Measurements from ENCODE around the gene MICAL2. TPM values are rescaled to one million over a fixed set of nuclear protein-coding genes. Genes with fewer than 3 reads are reported as not detected.

The MICAL2 gene
- total and polyA plus RNA-seq, 2 of the 13 experiments (the other 11 are each of a cell fraction or from before 2014, with no cell fraction given): 0.78 to 1.1 TPM

DNA sequence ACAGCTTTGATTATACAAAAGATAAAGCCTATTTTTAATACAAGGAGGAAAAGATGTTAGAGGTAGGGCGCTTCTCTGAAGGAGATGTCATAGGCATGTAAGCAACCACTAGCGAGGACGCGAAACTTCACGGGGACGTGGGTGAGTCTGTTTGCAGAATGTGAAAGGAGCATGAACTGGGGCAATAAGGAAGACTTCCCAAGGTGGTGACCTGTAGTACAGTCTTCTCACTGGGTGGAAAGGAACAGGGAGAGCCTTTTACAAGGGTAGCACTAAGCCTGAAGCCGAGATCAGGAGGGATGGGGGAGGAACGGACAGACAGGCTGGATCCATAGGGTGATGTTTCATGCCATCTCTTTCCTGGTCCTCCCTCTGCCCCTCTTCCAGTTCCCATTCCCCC is 10.0 kb upstream of the MICAL2 start:
- DNase-seq (ENCODE audit: low spot score) (no peak), ATAC-seq (no peak), FAIRE-seq (no peak)
- no peak overlapping the region for H3K9ac ChIP-seq (ENCODE audit: insufficient read depth, low read depth, low read length)
- no peaks in the 10 kb centered on the region for H3K36me3 ChIP-seq (replicated peaks in 1 of 2; ENCODE audit: control insufficient read depth in 1 of 2, insufficient read depth in 2 of 2, low read length in 2 of 2)
- TF ChIP-seq ATRX (CRISPR knock-in tag; IDR thresholded peaks at IDR 0.05; ENCODE audit: borderline replicate concordance): no peak
- no peak for TF ChIP-seq ZNF615 (CRISPR knock-in tag; IDR thresholded peaks at IDR 0.05; ENCODE audit: borderline replicate concordance)
- no peak for TF ChIP-seq FOXC1 (CRISPR knock-in tag; IDR thresholded peaks at IDR 0.05; ENCODE audit: borderline replicate concordance)
- TF ChIP-seq GABPB1 (CRISPR knock-in tag; IDR thresholded peaks at IDR 0.05): no peak
- TF ChIP-seq PHB2 (IDR thresholded peaks at IDR 0.05; ENCODE audit: partially characterized antibody): no peak
- no peak for TF ChIP-seq ZNF224 (CRISPR knock-in tag; IDR thresholded peaks at IDR 0.05)
- no peak for TF ChIP-seq CREM (IDR thresholded peaks at IDR 0.05)
- no peak for TF ChIP-seq CREM (CRISPR knock-in tag; IDR thresholded peaks at IDR 0.05)
- TF ChIP-seq MAFF (IDR thresholded peaks at IDR 0.05; ENCODE audit: low read depth, low read length): no peak
- no peak for TF ChIP-seq CBX2 (IDR thresholded peaks at IDR 0.05; ENCODE audit: low read depth, low read length)
- TF ChIP-seq CBX2 (CRISPR knock-in tag; IDR thresholded peaks at IDR 0.05; ENCODE audit: low read depth): no peak
- TF ChIP-seq DNMT3B (CRISPR knock-in tag; conservative IDR thresholded peaks at IDR 0.05): no peak
- no peak for TF ChIP-seq ZNF225 (CRISPR knock-in tag; IDR thresholded peaks at IDR 0.05)
- no peak for TF ChIP-seq PHF5A (CRISPR knock-in tag; IDR thresholded peaks at IDR 0.05; ENCODE audit: low read depth, unreplicated experiment)
- TF ChIP-seq ZNF563 (CRISPR knock-in tag; IDR thresholded peaks at IDR 0.05): no peak
- no peak for TF ChIP-seq U2AF1 (optimal IDR thresholded peaks at IDR 0.05; ENCODE audit: low read depth, low read length)
- TF ChIP-seq MAZ (IDR thresholded peaks at IDR 0.05; ENCODE audit: borderline replicate concordance, low read depth, low read length): no peak
- no peak for TF ChIP-seq MAZ (CRISPR knock-in tag; IDR thresholded peaks at IDR 0.05; ENCODE audit: low read depth)
- TF ChIP-seq AGO1 (IDR thresholded peaks at IDR 0.05; ENCODE audit: low read depth, low read length, poor library complexity, severe bottlenecking): no peak
- TF ChIP-seq MXD4 (CRISPR knock-in tag; IDR thresholded peaks at IDR 0.05): no peak
- H3K27me3 ChIP-seq (ENCODE audit: control insufficient read depth in 1 of 2, insufficient read depth in 2 of 2, low read length in 2 of 2): peaks cover 0 to 22% of the 10 kb centered on the region in 2 experiments; a peak in 1 of 5 replicates
- H3K27ac ChIP-seq (ENCODE audit: extremely low read length, insufficient read depth, low read length): no peak overlapping the region
- H3K4me1 ChIP-seq (ENCODE audit: insufficient read depth, low read length): 0 out of 2 replicates have a peak, but pooled peaks cover 10% of the 10 kb centered on the region
- H3K9me3 ChIP-seq (ENCODE audit: low read length): no peaks in the 10 kb centered on the region
- no peak overlapping the region for H3K4me2 ChIP-seq (ENCODE audit: low read depth, low read length)
- no peaks in the 10 kb centered on the region for H4K20me1 ChIP-seq (ENCODE audit: insufficient read depth, low read length)
- H3K79me2 ChIP-seq (ENCODE audit: insufficient read depth, low read length): no peaks in the 10 kb centered on the region
- H2AFZ ChIP-seq (ENCODE audit: low read length): no peak overlapping the region
- CTCF ChIA-PET (ENCODE audit: low intra/inter-chr PET ratio, low total read pairs): no interaction called here
- 64% methylated on average over 8 of the region's 8 CpGs for WGBS (ENCODE audit: low lambda C conversion rate)
- in situ Hi-C loops (cut with HindIII; ENCODE audit: extremely low pct_ligation_motif_present, low pct_unique_long_range_greater_than_20kb) (no loop called here), intact Hi-C loops (cut with micrococcal nuclease; ENCODE audit: unreplicated experiment) (no loop called here)
- no TSS peak for BruUV-seq (replicated peaks)
- POLR2A ChIA-PET: no interaction called here
- no peak overlapping the region for H3K4me3 ChIP-seq (replicated peaks in 1 of 3; ENCODE audit: insufficient read depth in 1 of 3, low read depth in 2 of 3, low read length in 3 of 3)
